ENCODE data around the gene TMEM126B. TPM values are rescaled to one million over a fixed set of nuclear protein-coding genes. Genes with fewer than 3 reads are reported as not detected.
A peak's percentile ranks its signal among the peaks of the same experiment; 100 is the strongest.
"Not testable (repeated sequence)": the region's sequence is repeated elsewhere in the genome, so short reads cannot be mapped to it uniquely, and the experiment has no call there.

TMEM126B gene
- total and polyA plus RNA-seq, 9 donors, result 36.8 to 52.1 (median 42.2) TPM

GRCh38 chr11:85602526-85603213, 25.7 kb upstream of the TMEM126B start:
- Histone ChIP-seq H3K36me3 (ENCODE audit: control insufficient read depth, insufficient read depth, low read length) (no peaks in the 10 kb centered on the region), H3K9me3 (replicated peaks; ENCODE audit: control insufficient read depth, low read depth, low read length) (no peaks in the 10 kb centered on the region), H3K4me1 (ENCODE audit: control insufficient read depth, insufficient read depth, low read length) (no peaks in the 10 kb centered on the region), H3K27me3 (ENCODE audit: control insufficient read depth, insufficient read depth, low read length) (no peaks in the 10 kb centered on the region), H3K4me3 (ENCODE audit: low read length) (no peak overlapping the region), H3K27ac (ENCODE audit: low read length) (no peak overlapping the region)
- WGBS (ENCODE audit: insufficient coverage), result no CpG with 5 or more reads among the region's 2 CpGs
- no peak for DNase-seq

GRCh38 chr11:85603220-85603619, 25.2 kb upstream of the TMEM126B start:
- Histone ChIP-seq H3K27ac (ENCODE audit: low read length) (no peak overlapping the region), H3K27me3 (ENCODE audit: control insufficient read depth, insufficient read depth, low read length) (no peaks in the 10 kb centered on the region), H3K9me3 (replicated peaks; ENCODE audit: control insufficient read depth, low read depth, low read length) (no peaks in the 10 kb centered on the region), H3K4me1 (ENCODE audit: control insufficient read depth, insufficient read depth, low read length) (no peaks in the 10 kb centered on the region), H3K36me3 (ENCODE audit: control insufficient read depth, insufficient read depth, low read length) (no peaks in the 10 kb centered on the region), H3K4me3 (ENCODE audit: low read length) (no peak overlapping the region)
- DNase-seq, result no peak
- WGBS (ENCODE audit: insufficient coverage), result 74% methylated on average over 2 of the region's 4 CpGs

GRCh38 chr11:85606237-85606636, 22.2 kb upstream of the TMEM126B start:
- not testable (repeated sequence) for H3K4me1 ChIP-seq (ENCODE audit: control insufficient read depth, insufficient read depth, low read length); H3K27me3 ChIP-seq (ENCODE audit: control insufficient read depth, insufficient read depth, low read length); H3K9me3 ChIP-seq (replicated peaks; ENCODE audit: control insufficient read depth, low read depth, low read length); DNase-seq; H3K36me3 ChIP-seq (ENCODE audit: control insufficient read depth, insufficient read depth, low read length); H3K4me3 ChIP-seq (ENCODE audit: low read length); H3K27ac ChIP-seq (ENCODE audit: low read length)
- no CpG with 5 or more reads among the region's 3 CpGs for WGBS (ENCODE audit: insufficient coverage)

GRCh38 chr11:85608621-85609020, 19.8 kb upstream of the TMEM126B start:
- not testable (repeated sequence) for DNase-seq; H3K9me3 ChIP-seq (replicated peaks; ENCODE audit: control insufficient read depth, low read depth, low read length); H3K27me3 ChIP-seq (ENCODE audit: control insufficient read depth, insufficient read depth, low read length); H3K36me3 ChIP-seq (ENCODE audit: control insufficient read depth, insufficient read depth, low read length); H3K4me1 ChIP-seq (ENCODE audit: control insufficient read depth, insufficient read depth, low read length); H3K27ac ChIP-seq (ENCODE audit: low read length); H3K4me3 ChIP-seq (ENCODE audit: low read length)

- not testable (repeated sequence) for H3K4me1 ChIP-seq (ENCODE audit: control insufficient read depth, insufficient read depth, low read length); DNase-seq; H3K36me3 ChIP-seq (ENCODE audit: control insufficient read depth, insufficient read depth, low read length); H3K27me3 ChIP-seq (ENCODE audit: control insufficient read depth, insufficient read depth, low read length); H3K27ac ChIP-seq (ENCODE audit: low read length); H3K9me3 ChIP-seq (replicated peaks; ENCODE audit: control insufficient read depth, low read depth, low read length); H3K4me3 ChIP-seq (ENCODE audit: low read length)
- WGBS (ENCODE audit: insufficient coverage), result 63% methylated on average over 1 of the region's 2 CpGs
Measured at GRCh38 chr11:85609286-85609685, 19.1 kb upstream of the TMEM126B start.

GRCh38 chr11:85611643-85612042, 16.8 kb upstream of the TMEM126B start:
- not testable (repeated sequence) for H3K27ac ChIP-seq (ENCODE audit: low read length); H3K4me3 ChIP-seq (ENCODE audit: low read length); H3K27me3 ChIP-seq (ENCODE audit: control insufficient read depth, insufficient read depth, low read length); DNase-seq; H3K36me3 ChIP-seq (ENCODE audit: control insufficient read depth, insufficient read depth, low read length); H3K9me3 ChIP-seq (replicated peaks; ENCODE audit: control insufficient read depth, low read depth, low read length); H3K4me1 ChIP-seq (ENCODE audit: control insufficient read depth, insufficient read depth, low read length)
- WGBS (ENCODE audit: insufficient coverage), result 79% methylated on average over 1 of the region's 2 CpGs

GRCh38 chr11:85619499-85619898, 8.9 kb upstream of the TMEM126B start:
- Histone ChIP-seq H3K27me3 (ENCODE audit: control insufficient read depth, insufficient read depth, low read length) (no peaks in the 10 kb centered on the region), H3K27ac (ENCODE audit: low read length) (no peak overlapping the region), H3K4me1 (ENCODE audit: control insufficient read depth, insufficient read depth, low read length) (no peaks in the 10 kb centered on the region), H3K36me3 (ENCODE audit: control insufficient read depth, insufficient read depth, low read length) (no peaks in the 10 kb centered on the region), H3K9me3 (replicated peaks; ENCODE audit: control insufficient read depth, low read depth, low read length) (no peaks in the 10 kb centered on the region), H3K4me3 (ENCODE audit: low read length) (no peak overlapping the region)
- DNase-seq, result no peak
- 56% methylated on average over 3 of the region's 6 CpGs for WGBS (ENCODE audit: insufficient coverage)

GRCh38 chr11:85620256-85620655, 8.1 kb upstream of the TMEM126B start:
- no peak overlapping the region for H3K27ac ChIP-seq (ENCODE audit: low read length)

GRCh38 chr11:85626496-85626895, 1.9 kb upstream of the TMEM126B start:
- H3K27me3 ChIP-seq (ENCODE audit: control insufficient read depth, insufficient read depth, low read length), result no peaks in the 10 kb centered on the region
- H3K27ac ChIP-seq (ENCODE audit: low read length), result peak overlapping the region; percentile 97
- DNase-seq, result peak; percentile 23
- no peaks in the 10 kb centered on the region for H3K9me3 ChIP-seq (replicated peaks; ENCODE audit: control insufficient read depth, low read depth, low read length)
- no peaks in the 10 kb centered on the region for H3K36me3 ChIP-seq (ENCODE audit: control insufficient read depth, insufficient read depth, low read length)
- WGBS (ENCODE audit: insufficient coverage), result no CpG with 5 or more reads among the region's 2 CpGs
- peaks cover 6% of the 10 kb centered on the region for H3K4me1 ChIP-seq (ENCODE audit: control insufficient read depth, insufficient read depth, low read length)
- no peak overlapping the region for H3K4me3 ChIP-seq (ENCODE audit: low read length)

More at GRCh38 chr11:85620256-85620655, 8.1 kb upstream of the TMEM126B start:
- WGBS (ENCODE audit: insufficient coverage), result no CpG with 5 or more reads among the region's 3 CpGs
- no peaks in the 10 kb centered on the region for H3K4me1 ChIP-seq (ENCODE audit: control insufficient read depth, insufficient read depth, low read length)
- no peaks in the 10 kb centered on the region for H3K36me3 ChIP-seq (ENCODE audit: control insufficient read depth, insufficient read depth, low read length)
- H3K27me3 ChIP-seq (ENCODE audit: control insufficient read depth, insufficient read depth, low read length), result no peaks in the 10 kb centered on the region
- no peak overlapping the region for H3K4me3 ChIP-seq (ENCODE audit: low read length)
- H3K9me3 ChIP-seq (replicated peaks; ENCODE audit: control insufficient read depth, low read depth, low read length), result no peaks in the 10 kb centered on the region
- DNase-seq, result no peak

- DNase-seq, result peak; percentile 71
- Histone ChIP-seq H3K27ac (ENCODE audit: low read length) (peak within 1 kb of the TSS; percentile 97), H3K4me1 (ENCODE audit: control insufficient read depth, insufficient read depth, low read length) (peaks cover 6% of the 10 kb centered on the region), H3K27me3 (ENCODE audit: control insufficient read depth, insufficient read depth, low read length) (no peaks in the 10 kb centered on the region), H3K4me3 (ENCODE audit: low read length) (peak within 1 kb of the TSS; percentile 71), H3K9me3 (replicated peaks; ENCODE audit: control insufficient read depth, low read depth, low read length) (no peaks in the 10 kb centered on the region), H3K36me3 (ENCODE audit: control insufficient read depth, insufficient read depth, low read length) (no peaks in the 10 kb centered on the region)
- 0% methylated on average over 10 of the region's 23 CpGs for WGBS (ENCODE audit: insufficient coverage)
Measured at GRCh38 chr11:85627332-85627997, 928 bp upstream of the TMEM126B start, which contains the start of gene DLG2. Gene DLG2 (minus strand): TSS chr11:85627344.
